ENCODE data around the gene EDRF1. TPM values are rescaled to one million over a fixed set of nuclear protein-coding genes. Genes with fewer than 3 reads are reported as not detected.

EDRF1 gene
- total RNA-seq, 1 donor from 2014 or later, result 23.2 TPM

GRCh38 chr10:125782054-125782453, 62.5 kb downstream of the EDRF1 start:
- H3K36me3 Mint-ChIP-seq (ENCODE audit: unreplicated experiment), result no peaks in the 10 kb centered on the region
- TF ChIP-seq, protein P1, sequence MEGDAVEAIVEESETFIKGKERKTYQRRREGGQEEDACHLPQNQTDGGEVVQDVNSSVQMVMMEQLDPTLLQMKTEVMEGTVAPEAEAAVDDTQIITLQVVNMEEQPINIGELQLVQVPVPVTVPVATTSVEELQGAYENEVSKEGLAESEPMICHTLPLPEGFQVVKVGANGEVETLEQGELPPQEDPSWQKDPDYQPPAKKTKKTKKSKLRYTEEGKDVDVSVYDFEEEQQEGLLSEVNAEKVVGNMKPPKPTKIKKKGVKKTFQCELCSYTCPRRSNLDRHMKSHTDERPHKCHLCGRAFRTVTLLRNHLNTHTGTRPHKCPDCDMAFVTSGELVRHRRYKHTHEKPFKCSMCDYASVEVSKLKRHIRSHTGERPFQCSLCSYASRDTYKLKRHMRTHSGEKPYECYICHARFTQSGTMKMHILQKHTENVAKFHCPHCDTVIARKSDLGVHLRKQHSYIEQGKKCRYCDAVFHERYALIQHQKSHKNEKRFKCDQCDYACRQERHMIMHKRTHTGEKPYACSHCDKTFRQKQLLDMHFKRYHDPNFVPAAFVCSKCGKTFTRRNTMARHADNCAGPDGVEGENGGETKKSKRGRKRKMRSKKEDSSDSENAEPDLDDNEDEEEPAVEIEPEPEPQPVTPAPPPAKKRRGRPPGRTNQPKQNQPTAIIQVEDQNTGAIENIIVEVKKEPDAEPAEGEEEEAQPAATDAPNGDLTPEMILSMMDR (IDR thresholded peaks at IDR 0.05), result no peak
- no peak overlapping the region for H3K4me3 Mint-ChIP-seq (ENCODE audit: unreplicated experiment)
- no peak for DNase-seq (ENCODE audit: extremely low spot score, unreplicated experiment)
- peaks cover 8% of the 10 kb centered on the region for H3K27me3 Mint-ChIP-seq (ENCODE audit: unreplicated experiment)
- H3K9me3 Mint-ChIP-seq (ENCODE audit: unreplicated experiment), result no peaks in the 10 kb centered on the region
- H3K4me1 Mint-ChIP-seq (ENCODE audit: unreplicated experiment), result no peaks in the 10 kb centered on the region
- no peak overlapping the region for H3K27ac Mint-ChIP-seq (ENCODE audit: unreplicated experiment)

DNA sequence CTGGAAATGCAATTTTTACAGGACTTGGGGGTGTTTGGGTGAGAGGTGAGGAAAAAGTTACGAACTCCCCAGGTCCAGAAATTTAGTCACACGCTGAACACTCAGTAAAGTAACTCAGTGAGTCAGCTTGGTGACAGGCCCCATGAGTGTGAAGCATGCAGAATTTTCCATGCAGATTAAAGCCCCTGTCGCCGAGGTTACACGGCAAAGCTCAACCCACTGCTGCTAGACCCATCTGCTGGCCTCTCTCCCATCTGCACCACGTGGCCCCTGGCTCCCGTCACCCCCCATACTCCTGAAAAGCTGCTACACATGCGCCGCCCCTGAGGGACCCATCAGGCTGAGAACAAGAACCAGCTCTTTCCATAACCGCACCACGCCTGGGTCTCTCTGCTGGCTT, 63.1 kb downstream of the EDRF1 start:
- no peaks in the 10 kb centered on the region for H3K9me3 Mint-ChIP-seq (ENCODE audit: unreplicated experiment)
- TF ChIP-seq, protein P1 (IDR thresholded peaks at IDR 0.05), result no peak
- no peak for DNase-seq (ENCODE audit: extremely low spot score, unreplicated experiment)
- no peak overlapping the region for H3K27ac Mint-ChIP-seq (ENCODE audit: unreplicated experiment)
- H3K4me1 Mint-ChIP-seq (ENCODE audit: unreplicated experiment), result no peaks in the 10 kb centered on the region
- H3K4me3 Mint-ChIP-seq (ENCODE audit: unreplicated experiment), result no peak overlapping the region
- peaks cover 7% of the 10 kb centered on the region for H3K27me3 Mint-ChIP-seq (ENCODE audit: unreplicated experiment)
- peaks cover 4% of the 10 kb centered on the region for H3K36me3 Mint-ChIP-seq (ENCODE audit: unreplicated experiment)

DNA sequence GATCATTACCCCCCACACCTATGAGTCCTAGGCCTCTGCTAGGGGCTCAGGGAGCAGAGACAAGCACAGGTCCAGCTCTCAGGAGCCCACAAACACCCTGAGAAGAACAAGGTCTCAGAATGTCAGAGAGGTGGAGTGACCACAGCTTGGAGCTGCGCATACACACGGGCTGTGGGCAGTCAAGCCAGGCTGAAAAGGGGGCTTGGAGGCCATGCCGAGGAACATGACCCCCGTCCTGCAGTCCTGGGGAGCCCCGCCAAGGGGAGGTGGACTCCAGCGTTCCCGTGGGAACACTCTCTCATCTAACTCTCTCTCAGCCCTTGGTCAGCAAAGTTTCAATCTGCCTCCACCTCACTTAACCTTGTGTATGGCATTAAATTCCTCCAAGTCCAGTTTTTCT, 63.9 kb downstream of the EDRF1 start:
- Mint-ChIP-seq H3K9me3 (ENCODE audit: unreplicated experiment) (no peaks in the 10 kb centered on the region), H3K27me3 (ENCODE audit: unreplicated experiment) (no peaks in the 10 kb centered on the region), H3K36me3 (ENCODE audit: unreplicated experiment) (peaks cover 8% of the 10 kb centered on the region), H3K27ac (ENCODE audit: unreplicated experiment) (no peak overlapping the region), H3K4me3 (ENCODE audit: unreplicated experiment) (no peak overlapping the region), H3K4me1 (ENCODE audit: unreplicated experiment) (no peaks in the 10 kb centered on the region)
- TF ChIP-seq, protein P1 (IDR thresholded peaks at IDR 0.05), result no peak
- DNase-seq (ENCODE audit: extremely low spot score, unreplicated experiment), result no peak

GRCh38 chr10:125783957-125784356, 64.4 kb downstream of the EDRF1 start:
- Mint-ChIP-seq H3K4me3 (ENCODE audit: unreplicated experiment) (no peak overlapping the region), H3K27ac (ENCODE audit: unreplicated experiment) (no peak overlapping the region), H3K36me3 (ENCODE audit: unreplicated experiment) (peaks cover 8% of the 10 kb centered on the region), H3K27me3 (ENCODE audit: unreplicated experiment) (no peaks in the 10 kb centered on the region), H3K4me1 (ENCODE audit: unreplicated experiment) (no peaks in the 10 kb centered on the region), H3K9me3 (ENCODE audit: unreplicated experiment) (no peaks in the 10 kb centered on the region)
- no peak for DNase-seq (ENCODE audit: extremely low spot score, unreplicated experiment)
- TF ChIP-seq, protein P1 (IDR thresholded peaks at IDR 0.05), result no peak

- H3K4me1 Mint-ChIP-seq (ENCODE audit: unreplicated experiment), result no peaks in the 10 kb centered on the region
- no peaks in the 10 kb centered on the region for H3K27me3 Mint-ChIP-seq (ENCODE audit: unreplicated experiment)
- peaks cover 13% of the 10 kb centered on the region for H3K36me3 Mint-ChIP-seq (ENCODE audit: unreplicated experiment)
- H3K4me3 Mint-ChIP-seq (ENCODE audit: unreplicated experiment), result no peak overlapping the region
- DNase-seq (ENCODE audit: extremely low spot score, unreplicated experiment), result no peak
- no peak overlapping the region for H3K27ac Mint-ChIP-seq (ENCODE audit: unreplicated experiment)
- H3K9me3 Mint-ChIP-seq (ENCODE audit: unreplicated experiment), result no peaks in the 10 kb centered on the region
- TF ChIP-seq, protein P1 (IDR thresholded peaks at IDR 0.05), result no peak
Observed at GRCh38 chr10:125785791-125786190, 66.3 kb downstream of the EDRF1 start.
